ENCODE results near the gene GNG13. TPM values are rescaled to one million over a fixed set of nuclear protein-coding genes. Genes with fewer than 3 reads are reported as not detected.

GNG13 gene
- total and polyA plus RNA-seq, 9 of the 15 experiments (the other 6 are each of a cell fraction or from before 2014, with no cell fraction given), result not detected

DNA sequence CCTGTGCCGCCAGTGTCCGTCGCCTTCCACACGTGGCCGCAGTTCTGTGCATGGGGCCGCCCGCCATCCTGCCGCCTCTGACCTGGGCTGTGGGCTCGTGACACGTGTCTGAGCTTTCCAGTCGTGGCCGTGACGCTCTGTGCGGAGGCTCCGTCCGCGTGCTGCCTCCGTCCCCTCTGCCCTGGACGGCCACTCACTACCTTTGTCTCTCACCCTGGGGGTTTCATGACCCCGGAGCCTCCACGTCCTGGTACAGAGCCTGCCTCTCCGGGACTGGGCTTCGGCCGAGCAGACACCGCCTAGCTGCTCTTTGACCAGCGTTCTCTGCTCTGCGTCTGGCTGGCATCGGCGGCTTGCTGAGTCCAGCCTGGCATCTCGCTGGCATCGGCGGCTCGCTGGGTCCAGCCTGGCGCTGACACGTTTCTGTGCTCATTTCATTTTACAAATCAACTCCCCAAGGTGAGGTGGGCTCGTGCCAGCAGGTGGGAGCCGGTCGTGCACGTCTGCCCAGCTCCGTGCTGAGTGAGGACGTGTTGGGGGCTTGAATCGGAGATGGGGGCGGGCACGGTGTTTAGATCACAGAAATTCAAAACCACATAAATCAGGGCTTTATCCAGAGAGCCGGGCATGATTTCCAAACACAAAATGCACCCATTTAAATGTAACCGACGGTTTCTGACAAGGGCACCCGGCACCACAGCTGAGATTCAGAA is 44.3 kb upstream of the GNG13 start:
- BruUV-seq (replicated peaks), result no TSS peak

More for the DNA sequence above, 44.3 kb upstream of the GNG13 start:
- no peak overlapping the region for H2AFZ ChIP-seq (ENCODE audit: low read depth, low read length)
- no peak overlapping the region for H3K4me3 ChIP-seq
- H3K79me2 ChIP-seq (ENCODE audit: control insufficient read depth, insufficient read depth, low read length), result no peaks in the 10 kb centered on the region
- intact Hi-C loops (cut with micrococcal nuclease) (no loop called here), in situ Hi-C loops (cut with MboI) (no loop called here)
- H3K9me1 ChIP-seq (ENCODE audit: control insufficient read depth, insufficient read depth, low read length), result no peaks in the 10 kb centered on the region
- H3K27ac ChIP-seq (ENCODE audit: extremely low read depth, low read depth, low read length), result no peak overlapping the region
- H3K4me1 ChIP-seq (replicated peaks in 1 of 2; ENCODE audit: control insufficient read depth in 2 of 2, insufficient read depth in 2 of 2, low read length in 2 of 2), result peaks cover 0 to 61% of the 10 kb centered on the region in 2 experiments; a peak in 2 of 5 replicates
- H3K4me2 ChIP-seq (ENCODE audit: insufficient read depth, low read length), result no peak overlapping the region
- TF ChIP-seq, protein P1, sequence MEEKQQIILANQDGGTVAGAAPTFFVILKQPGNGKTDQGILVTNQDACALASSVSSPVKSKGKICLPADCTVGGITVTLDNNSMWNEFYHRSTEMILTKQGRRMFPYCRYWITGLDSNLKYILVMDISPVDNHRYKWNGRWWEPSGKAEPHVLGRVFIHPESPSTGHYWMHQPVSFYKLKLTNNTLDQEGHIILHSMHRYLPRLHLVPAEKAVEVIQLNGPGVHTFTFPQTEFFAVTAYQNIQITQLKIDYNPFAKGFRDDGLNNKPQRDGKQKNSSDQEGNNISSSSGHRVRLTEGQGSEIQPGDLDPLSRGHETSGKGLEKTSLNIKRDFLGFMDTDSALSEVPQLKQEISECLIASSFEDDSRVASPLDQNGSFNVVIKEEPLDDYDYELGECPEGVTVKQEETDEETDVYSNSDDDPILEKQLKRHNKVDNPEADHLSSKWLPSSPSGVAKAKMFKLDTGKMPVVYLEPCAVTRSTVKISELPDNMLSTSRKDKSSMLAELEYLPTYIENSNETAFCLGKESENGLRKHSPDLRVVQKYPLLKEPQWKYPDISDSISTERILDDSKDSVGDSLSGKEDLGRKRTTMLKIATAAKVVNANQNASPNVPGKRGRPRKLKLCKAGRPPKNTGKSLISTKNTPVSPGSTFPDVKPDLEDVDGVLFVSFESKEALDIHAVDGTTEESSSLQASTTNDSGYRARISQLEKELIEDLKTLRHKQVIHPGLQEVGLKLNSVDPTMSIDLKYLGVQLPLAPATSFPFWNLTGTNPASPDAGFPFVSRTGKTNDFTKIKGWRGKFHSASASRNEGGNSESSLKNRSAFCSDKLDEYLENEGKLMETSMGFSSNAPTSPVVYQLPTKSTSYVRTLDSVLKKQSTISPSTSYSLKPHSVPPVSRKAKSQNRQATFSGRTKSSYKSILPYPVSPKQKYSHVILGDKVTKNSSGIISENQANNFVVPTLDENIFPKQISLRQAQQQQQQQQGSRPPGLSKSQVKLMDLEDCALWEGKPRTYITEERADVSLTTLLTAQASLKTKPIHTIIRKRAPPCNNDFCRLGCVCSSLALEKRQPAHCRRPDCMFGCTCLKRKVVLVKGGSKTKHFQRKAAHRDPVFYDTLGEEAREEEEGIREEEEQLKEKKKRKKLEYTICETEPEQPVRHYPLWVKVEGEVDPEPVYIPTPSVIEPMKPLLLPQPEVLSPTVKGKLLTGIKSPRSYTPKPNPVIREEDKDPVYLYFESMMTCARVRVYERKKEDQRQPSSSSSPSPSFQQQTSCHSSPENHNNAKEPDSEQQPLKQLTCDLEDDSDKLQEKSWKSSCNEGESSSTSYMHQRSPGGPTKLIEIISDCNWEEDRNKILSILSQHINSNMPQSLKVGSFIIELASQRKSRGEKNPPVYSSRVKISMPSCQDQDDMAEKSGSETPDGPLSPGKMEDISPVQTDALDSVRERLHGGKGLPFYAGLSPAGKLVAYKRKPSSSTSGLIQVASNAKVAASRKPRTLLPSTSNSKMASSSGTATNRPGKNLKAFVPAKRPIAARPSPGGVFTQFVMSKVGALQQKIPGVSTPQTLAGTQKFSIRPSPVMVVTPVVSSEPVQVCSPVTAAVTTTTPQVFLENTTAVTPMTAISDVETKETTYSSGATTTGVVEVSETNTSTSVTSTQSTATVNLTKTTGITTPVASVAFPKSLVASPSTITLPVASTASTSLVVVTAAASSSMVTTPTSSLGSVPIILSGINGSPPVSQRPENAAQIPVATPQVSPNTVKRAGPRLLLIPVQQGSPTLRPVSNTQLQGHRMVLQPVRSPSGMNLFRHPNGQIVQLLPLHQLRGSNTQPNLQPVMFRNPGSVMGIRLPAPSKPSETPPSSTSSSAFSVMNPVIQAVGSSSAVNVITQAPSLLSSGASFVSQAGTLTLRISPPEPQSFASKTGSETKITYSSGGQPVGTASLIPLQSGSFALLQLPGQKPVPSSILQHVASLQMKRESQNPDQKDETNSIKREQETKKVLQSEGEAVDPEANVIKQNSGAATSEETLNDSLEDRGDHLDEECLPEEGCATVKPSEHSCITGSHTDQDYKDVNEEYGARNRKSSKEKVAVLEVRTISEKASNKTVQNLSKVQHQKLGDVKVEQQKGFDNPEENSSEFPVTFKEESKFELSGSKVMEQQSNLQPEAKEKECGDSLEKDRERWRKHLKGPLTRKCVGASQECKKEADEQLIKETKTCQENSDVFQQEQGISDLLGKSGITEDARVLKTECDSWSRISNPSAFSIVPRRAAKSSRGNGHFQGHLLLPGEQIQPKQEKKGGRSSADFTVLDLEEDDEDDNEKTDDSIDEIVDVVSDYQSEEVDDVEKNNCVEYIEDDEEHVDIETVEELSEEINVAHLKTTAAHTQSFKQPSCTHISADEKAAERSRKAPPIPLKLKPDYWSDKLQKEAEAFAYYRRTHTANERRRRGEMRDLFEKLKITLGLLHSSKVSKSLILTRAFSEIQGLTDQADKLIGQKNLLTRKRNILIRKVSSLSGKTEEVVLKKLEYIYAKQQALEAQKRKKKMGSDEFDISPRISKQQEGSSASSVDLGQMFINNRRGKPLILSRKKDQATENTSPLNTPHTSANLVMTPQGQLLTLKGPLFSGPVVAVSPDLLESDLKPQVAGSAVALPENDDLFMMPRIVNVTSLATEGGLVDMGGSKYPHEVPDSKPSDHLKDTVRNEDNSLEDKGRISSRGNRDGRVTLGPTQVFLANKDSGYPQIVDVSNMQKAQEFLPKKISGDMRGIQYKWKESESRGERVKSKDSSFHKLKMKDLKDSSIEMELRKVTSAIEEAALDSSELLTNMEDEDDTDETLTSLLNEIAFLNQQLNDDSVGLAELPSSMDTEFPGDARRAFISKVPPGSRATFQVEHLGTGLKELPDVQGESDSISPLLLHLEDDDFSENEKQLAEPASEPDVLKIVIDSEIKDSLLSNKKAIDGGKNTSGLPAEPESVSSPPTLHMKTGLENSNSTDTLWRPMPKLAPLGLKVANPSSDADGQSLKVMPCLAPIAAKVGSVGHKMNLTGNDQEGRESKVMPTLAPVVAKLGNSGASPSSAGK (IDR thresholded peaks at IDR 0.05), result peak; percentile 11; the same call in 1 of the 2 replicates
- TF ChIP-seq, protein P2, sequence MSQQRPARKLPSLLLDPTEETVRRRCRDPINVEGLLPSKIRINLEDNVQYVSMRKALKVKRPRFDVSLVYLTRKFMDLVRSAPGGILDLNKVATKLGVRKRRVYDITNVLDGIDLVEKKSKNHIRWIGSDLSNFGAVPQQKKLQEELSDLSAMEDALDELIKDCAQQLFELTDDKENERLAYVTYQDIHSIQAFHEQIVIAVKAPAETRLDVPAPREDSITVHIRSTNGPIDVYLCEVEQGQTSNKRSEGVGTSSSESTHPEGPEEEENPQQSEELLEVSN (IDR thresholded peaks at IDR 0.05; ENCODE audit: borderline replicate concordance in 1 of 2, extremely low read depth in 1 of 2, insufficient read depth in 1 of 2, insufficient read length in 1 of 2, low read depth in 1 of 2, low read length in 1 of 2, poor library complexity in 1 of 2, severe bottlenecking in 1 of 2), result peak in 1 of 2 experiments; percentile 59
- no peak for TF ChIP-seq POLR2H (tag; IDR thresholded peaks at IDR 0.05; ENCODE audit: low read depth)
- peak overlapping the region in 1 of 2 experiments; percentile 35; a peak in 1 of 4 replicates for H3K9ac ChIP-seq (ENCODE audit: insufficient read depth in 1 of 2, low read depth in 2 of 2, low read length in 2 of 2)
- FAIRE-seq, result no peak
- POLR2A ChIA-PET, result interaction anchor here (0.6 kb wide), 1 partner anchor 194 kb away, joined by 3 read pairs; no protein-coding TSS in a partner anchor
- CTCF ChIA-PET (ENCODE audit: low intra/inter-chr PET ratio), result no interaction called here
- WGBS (ENCODE audit: insufficient coverage, low coverage, missing lambda C conversion rate), result 14% methylated on average over 46 of the region's 48 CpGs
- ATAC-seq, result no peak
- H3K27me3 ChIP-seq (ENCODE audit: control insufficient read depth in 2 of 2, insufficient read depth in 2 of 2, low read length in 2 of 2), result peaks cover 41 to 93% of the 10 kb centered on the region in 2 experiments
- DNase-seq (ENCODE audit: extremely low read depth in 1 of 4, low spot score in 3 of 4), result no peak
- H3K36me3 ChIP-seq (ENCODE audit: control insufficient read depth, insufficient read depth, low read length), result no peaks in the 10 kb centered on the region
- no peaks in the 10 kb centered on the region for H3K9me3 ChIP-seq (replicated peaks; ENCODE audit: control insufficient read depth, insufficient read depth, low read depth, low read length)
- no peaks in the 10 kb centered on the region for H4K20me1 ChIP-seq (replicated peaks; ENCODE audit: control insufficient read depth, insufficient read depth, low read length)

Data from K562 (cell line).